K562 (cell line): ENCODE results near the gene NRN1L. TPM values are rescaled to one million over a fixed set of nuclear protein-coding genes. Genes with fewer than 3 reads are reported as not detected.
A peak's percentile ranks its signal among the peaks of the same experiment; 100 is the strongest.

Experiments used
- ATAC-seq: fragments of 200-7000 bp; cut with Tn5 transposase; 3 replicates; pipeline ENCODE4 v1.9.1; 2020; ENCODE audit warnings: moderate library complexity
- BruUV-seq: library from RNA; stranded (reverse); fragments of 400-500 nt; replicated peaks from 2 replicates; lab custom pipeline; 2021; lab: Mats Ljungman, UMichigan
- CTCF ChIA-PET: fragments of 300-600 bp; formaldehyde crosslinking; extraction: SDS; loops from one replicate; lab custom pipeline; 2021; ENCODE audit warnings: low intra/inter-chr PET ratio; lab: Yijun Ruan, JAX
- POLR2A ChIA-PET: fragments of 300-600, 350-650 bp; sonication (Branson Sonifier 250); formaldehyde crosslinking; extraction: SDS; loops from one replicate; lab custom pipeline; 2021; ENCODE audit warnings: antibody characterized with exemption, inconsistent platforms; lab: Yijun Ruan, JAX
- DNase-seq, 4 experiments: peaks; one replicate each; pipeline versions ENCODE4 v3.0.0 to v3.0.0-alpha.2; 2011 to 2018; ENCODE audit warnings: low spot score in 3 of 4, mixed read lengths in 3 of 4; ENCODE audit errors: extremely low read depth in 1 of 4
- FAIRE-seq: peaks from 2 replicates; lab custom pipeline; 2011; peaks lifted over from hg19 to GRCh38; lab: Jason Lieb, UNC
- H2AFZ ChIP-seq: 2 replicates; pipeline ENCODE4 v1.6.0; 2011; ENCODE audit warnings: low read depth, low read length, control low read depth, inconsistent platforms
- H3K27ac ChIP-seq: fragments of 200-600 bp; 3 replicates; pipeline ENCODE4 v1.8.0; 2011; ENCODE audit warnings: low read depth, mild to moderate bottlenecking, control low read depth, inconsistent platforms, low read length, moderate library complexity, mixed read lengths; ENCODE audit errors: extremely low read depth
- H3K27me3 ChIP-seq, 2 experiments: fragments of 300-600 bp in 1 of 2; 2 replicates in 1 of 2; 3 replicates in 1 of 2; pipeline versions ENCODE4 v1.6.0 to v1.8.0; 2011; ENCODE audit warnings: inconsistent platforms in 2 of 2, low read length in 2 of 2, mild to moderate bottlenecking in 1 of 2, mixed read lengths in 1 of 2, moderate library complexity in 1 of 2; ENCODE audit not compliant: control insufficient read depth in 2 of 2, insufficient read depth in 2 of 2
- H3K36me3 ChIP-seq: fragments of 300-600 bp; 3 replicates; pipeline ENCODE4 v1.8.0; 2011; ENCODE audit warnings: mild to moderate bottlenecking, low read length, inconsistent platforms; ENCODE audit not compliant: control insufficient read depth, insufficient read depth
- H3K4me1 ChIP-seq, 2 experiments: fragments of 200-600 bp in 1 of 2; replicated peaks in 1 of 2; 2 replicates in 1 of 2; 3 replicates in 1 of 2; pipeline versions ENCODE4 v1.5.1 to v1.8.0; 2011; ENCODE audit warnings: inconsistent platforms in 2 of 2, low read length in 2 of 2, mild to moderate bottlenecking in 1 of 2, mixed read lengths in 1 of 2, moderate library complexity in 1 of 2; ENCODE audit not compliant: control insufficient read depth in 2 of 2, insufficient read depth in 2 of 2
- H3K4me2 ChIP-seq: 2 replicates; pipeline ENCODE4 v1.6.1; 2011; ENCODE audit warnings: low read length, control low read depth, inconsistent platforms, mixed read lengths; ENCODE audit not compliant: insufficient read depth
- H3K4me3 ChIP-seq: fragments of 200-600 bp; sonication (generic), shearing (Covaris generic); 2 replicates; pipeline ENCODE4 v1.5.1; 2016; ENCODE audit warnings: control low read depth, inconsistent platforms
- H3K79me2 ChIP-seq: fragments of 200-600 bp; 3 replicates; pipeline ENCODE4 v1.8.0; 2011; ENCODE audit warnings: low read length, inconsistent platforms; ENCODE audit not compliant: control insufficient read depth, insufficient read depth
- H3K9ac ChIP-seq, 2 experiments: 2 replicates each; pipeline versions ENCODE4 v1.6.0 to v1.6.1; 2011; ENCODE audit warnings: low read depth in 2 of 2, low read length in 2 of 2, control low read depth in 1 of 2, inconsistent platforms in 1 of 2, mild to moderate bottlenecking in 1 of 2, mixed read lengths in 1 of 2; ENCODE audit not compliant: insufficient read depth in 1 of 2
- H3K9me1 ChIP-seq: one replicate; pipeline ENCODE4 v1.6.0; 2011; ENCODE audit warnings: inconsistent platforms, mild to moderate bottlenecking, low read length, moderate library complexity; ENCODE audit not compliant: control insufficient read depth, insufficient read depth
- H3K9me3 ChIP-seq: replicated peaks from 2 replicates; pipeline ENCODE4 v1.5.1; 2011; ENCODE audit warnings: low read depth, low read length, inconsistent platforms; ENCODE audit not compliant: control insufficient read depth, insufficient read depth
- H4K20me1 ChIP-seq: replicated peaks from 2 replicates; pipeline ENCODE4 v1.6.1; 2011; ENCODE audit warnings: low read length, inconsistent platforms, mixed read lengths; ENCODE audit not compliant: control insufficient read depth, insufficient read depth
- CTCF ChIP-seq, 3 experiments: IDR thresholded peaks in 2 of 3; conservative IDR thresholded peaks in 1 of 3; 2 replicates each; pipeline ENCODE4 v1.5.1; 2011 to 2012; ENCODE audit warnings: low read length in 3 of 3, mild to moderate bottlenecking in 3 of 3, control low read depth in 2 of 3, improper control_type of control experiment in 1 of 3, inconsistent platforms in 1 of 3, low read depth in 1 of 3, mixed read lengths in 1 of 3, moderate library complexity in 1 of 3; ENCODE audit not compliant: insufficient read depth in 2 of 3
- DEAF1 ChIP-seq: fragments of 450-650 bp; formaldehyde crosslinking; IDR thresholded peaks from 2 replicates; pipeline ENCODE4 v1.4.0; 2020; ENCODE audit warnings: mild to moderate bottlenecking, moderate library complexity
- TEAD1 ChIP-seq, 2 experiments: fragments of 450-650 bp in 1 of 2; sonication (generic) in 1 of 2; formaldehyde crosslinking; IDR thresholded peaks; 2 replicates each; pipeline versions ENCODE4 v1.4.0 to v1.8.0; 2020 to 2022; ENCODE audit warnings: mild to moderate bottlenecking in 2 of 2, missing genetic modification reagents in 1 of 2
- TEAD4 ChIP-seq, 2 experiments: sonication (generic) in 1 of 2; formaldehyde crosslinking in 1 of 2; IDR thresholded peaks; 2 replicates each; pipeline versions ENCODE4 v1.6.1 to v1.8.0; 2012 to 2022; ENCODE audit warnings: borderline replicate concordance in 1 of 2, inconsistent platforms in 1 of 2, low read length in 1 of 2, mild to moderate bottlenecking in 1 of 2, missing genetic modification reagents in 1 of 2
- TFAM ChIP-seq: fragments of 250-450 bp; sonication (Bioruptor Pico); conservative IDR thresholded peaks from 2 replicates; pipeline ENCODE4 v1.5.0; 2021; ENCODE audit warnings: mild to moderate bottlenecking, moderate library complexity
- WGBS: fragments of 100-300 bp; shearing (Covaris generic); methylation state at CpG from one replicate; pipeline ENCODE4 v1.1.6; 2016; ENCODE audit warnings: low coverage, mixed read lengths; ENCODE audit not compliant: insufficient coverage; ENCODE audit errors: missing lambda C conversion rate; 5-methylcytosine and 5-hydroxymethylcytosine counted together
- in situ Hi-C: fragments of 300-500 bp; cut with MboI; formaldehyde crosslinking; loops from 4 replicates; pipeline ENCODE4 v1.15.0; 2018; ENCODE audit warnings: inconsistent platforms, mixed read lengths
- intact Hi-C: fragments of 100-400 bp; cut with micrococcal nuclease; formaldehyde crosslinking; loops from 2 replicates; pipeline ENCODE4 v1.14.2; 2022
- polyA plus RNA-seq, 8 experiments: library from polyadenylated mRNA; depleted of rRNA in 4 of 8; stranded (reverse) in 5 of 8; unstranded in 3 of 8; fragments of >200 nt; fragmentation: Nextera tagmentation in 2 of 8; fragmentation: Illumina TruSeq in 1 of 8; extraction: Ambion mirVana in 2 of 8; extraction: Trizol in 1 of 8; gene quantifications; 2 replicates each; pipeline versions ENCODE4 v1.2.1 to v1.2.3, GENCODE V29; 2011 to 2014; ENCODE audit warnings: inconsistent platforms in 1 of 8, missing spikeins in 1 of 8
- total RNA-seq, 7 experiments: library from RNA; depleted of rRNA in 6 of 7; stranded (reverse); fragments of >200 nt in 6 of 7; fragmentation: Illumina TruSeq in 2 of 7; extraction: Trizol in 2 of 7; gene quantifications; 2 replicates each; pipeline versions ENCODE4 v1.2.1 to v1.2.3, GENCODE V29; 2011 to 2021; ENCODE audit warnings: low replicate concordance in 1 of 7

Gene NRN1L
- total and polyA plus RNA-seq, 9 of the 15 experiments (the other 6 are each of a cell fraction or from before 2014, with no cell fraction given) = 0.22 to 0.86 (median 0.61) TPM; not detected in 5

DNA sequence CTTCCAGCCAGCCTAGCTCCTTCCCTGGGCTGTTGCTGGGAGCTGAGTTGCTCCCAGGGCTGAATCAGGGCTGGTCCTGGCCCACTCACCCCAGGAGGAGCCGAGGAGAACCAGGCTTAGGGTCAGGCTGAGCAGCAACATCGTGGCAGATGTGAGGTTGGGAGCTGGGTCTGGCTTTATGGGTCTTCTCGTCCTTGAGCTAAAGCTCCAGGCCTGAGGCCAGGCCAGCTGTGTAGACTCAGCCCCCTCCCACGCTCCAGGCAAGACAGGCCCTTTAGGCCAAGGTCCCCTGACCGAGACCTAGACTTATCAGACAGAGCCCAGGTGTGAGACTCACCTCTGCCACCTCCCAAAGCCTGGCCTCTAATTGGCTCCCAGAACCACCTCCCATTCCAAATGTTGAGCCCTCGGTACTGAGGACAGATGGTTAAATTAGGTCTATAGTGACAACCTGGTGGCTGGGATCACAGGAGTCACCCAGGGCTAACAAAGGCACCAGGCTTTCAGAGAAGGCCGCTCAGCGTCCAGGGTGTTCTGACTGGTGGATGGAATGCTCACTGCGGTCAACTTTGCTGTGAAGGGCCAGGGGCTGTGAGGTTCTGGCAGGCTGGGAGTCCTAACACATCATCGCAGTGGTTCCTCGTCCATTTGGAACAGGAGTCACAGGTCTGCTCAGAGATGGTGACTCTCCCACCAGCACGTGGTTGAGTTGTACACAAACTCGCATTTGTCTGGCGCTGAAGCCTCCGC, 47.2 kb downstream of the NRN1L start, which contains the start of gene CTRL:
TSS of gene CTRL (minus strand) at position 151 of the 750 bp plus-strand sequence. CDS start at position 141, 10 bp downstream.
- peaks cover 35% of the 10 kb centered on the region for H3K79me2 ChIP-seq
- in situ Hi-C loops (no loop called here), intact Hi-C loops (loop anchor here (10.0 kb wide), 1 partner anchor 407 kb away; the partner anchor contains the start of gene RIPOR1)
- ATAC-seq = no peak
- H3K9me1 ChIP-seq = no peaks in the 10 kb centered on the region
- no peaks in the 10 kb centered on the region for H3K9me3 ChIP-seq
- POLR2A ChIA-PET = interaction anchor here (0.9 to 2.5 kb wide), 3 partner anchors 10 to 40 kb away, joined by 3 to 8 read pairs (median 4); no protein-coding TSS in a partner anchor
- H3K4me3 ChIP-seq = no peak within 1 kb of the TSS
- BruUV-seq = no TSS peak
- H4K20me1 ChIP-seq = no peaks in the 10 kb centered on the region; the same call in 1 of the 2 replicates
- H3K27me3 ChIP-seq = no peaks in the 10 kb centered on the region
- no peak for TF ChIP-seq TFAM
- TF ChIP-seq DEAF1 (CRISPR knock-in tag) = no peak
- TF ChIP-seq TEAD1 (CRISPR knock-in tag; IDR thresholded peaks at IDR 0.05) = peak in 1 of 2 experiments; percentile 97; a peak in 2 of 4 replicates
- TF ChIP-seq CTCF (IDR thresholded peaks at IDR 0.05 in 2 of 3, conservative IDR thresholded peaks at IDR 0.05 in 1 of 3; ENCODE audit: insufficient read depth in 2 of 3, low read depth in 1 of 3, low read length in 3 of 3) = peak in 2 of 3 experiments; percentile 6 to 14; a peak in 1 of 6 replicates
- TF ChIP-seq TEAD4 (IDR thresholded peaks at IDR 0.05; ENCODE audit: low read length) = peak; percentile 44; the same call in 1 of the 2 replicates
- TF ChIP-seq TEAD4 (CRISPR knock-in tag; IDR thresholded peaks at IDR 0.05; ENCODE audit: borderline replicate concordance) = no peak
- H2AFZ ChIP-seq = no peak within 1 kb of the TSS
- no peak within 1 kb of the TSS for H3K4me2 ChIP-seq
- CTCF ChIA-PET = no interaction called here
- peak within 1 kb of the TSS in 1 of 2 experiments; percentile 83; a peak in 2 of 4 replicates for H3K9ac ChIP-seq
- no peak for DNase-seq
- WGBS = 75% methylated on average over 14 of the region's 15 CpGs
- H3K36me3 ChIP-seq = peaks cover 24% of the 10 kb centered on the region; the same call in 2 of the 3 replicates
- FAIRE-seq = no peak
- H3K27ac ChIP-seq = no peak within 1 kb of the TSS
- H3K4me1 ChIP-seq = peaks cover 12 to 60% of the 10 kb centered on the region in 2 experiments; a peak in 4 of 5 replicates
